IMR-90 (cell line): Measurements from ENCODE around the gene PAAF1. TPM values are rescaled to one million over a fixed set of nuclear protein-coding genes. Genes with fewer than 3 reads are reported as not detected.
A peak's percentile ranks its signal among the peaks of the same experiment; 100 is the strongest.

Source experiments
- ATAC-seq: fragments of 200-7000 bp; cut with Tn5 transposase; 2 replicates; pipeline ENCODE4 v1.9.1; 2020; ENCODE audit warnings: low read depth, mild to moderate bottlenecking, moderate library complexity
- BruUV-seq: library from RNA; stranded (reverse); fragments of 400-500 nt; replicated peaks from 2 replicates; lab custom pipeline; 2021; lab: Mats Ljungman, UMichigan
- CTCF ChIA-PET: fragments of 300-600 bp; formaldehyde crosslinking; extraction: SDS; loops from one replicate; lab custom pipeline; 2021; ENCODE audit warnings: antibody characterized with exemption; lab: Yijun Ruan, JAX
- POLR2A ChIA-PET: fragments of 300-600 bp; sonication (Branson Sonifier 250); formaldehyde crosslinking; loops from one replicate; lab custom pipeline; 2022; ENCODE audit warnings: antibody characterized with exemption; ENCODE audit not compliant: unreplicated experiment; lab: Charles Lee
- DNase-seq: peaks from one replicate; pipeline ENCODE4 v3.0.0; 2013
- H2AFZ ChIP-seq: replicated peaks from 2 replicates; pipeline ENCODE3; 2013; ENCODE audit warnings: low read length, mild to moderate bottlenecking; ENCODE audit not compliant: poor library complexity
- H2AK5ac ChIP-seq: 2 replicates; pipeline ENCODE4 v1.6.1; 2013; ENCODE audit warnings: low read depth, low read length, inconsistent platforms
- H2AK9ac ChIP-seq: replicated peaks from 2 replicates; pipeline ENCODE3; 2013; ENCODE audit warnings: mild to moderate bottlenecking, low read depth, low read length, moderate library complexity; ENCODE audit not compliant: poor library complexity
- H2BK120ac ChIP-seq: 2 replicates; pipeline ENCODE4 v1.6.1; 2013; ENCODE audit warnings: low read depth, low read length, inconsistent platforms
- H2BK15ac ChIP-seq: 3 replicates; pipeline ENCODE4 v1.6.1; 2013; ENCODE audit warnings: low read depth, low read length, inconsistent platforms
- H2BK20ac ChIP-seq: 2 replicates; pipeline ENCODE4 v1.6.1; 2013; ENCODE audit warnings: low read depth, mild to moderate bottlenecking, inconsistent platforms, low read length, moderate library complexity
- H2BK5ac ChIP-seq: 2 replicates; pipeline ENCODE4 v1.6.1; 2013; ENCODE audit warnings: mild to moderate bottlenecking, low read depth, low read length, inconsistent platforms; ENCODE audit not compliant: poor library complexity, severe bottlenecking
- H3K14ac ChIP-seq: replicated peaks from 2 replicates; pipeline ENCODE4 v1.6.1; 2013; ENCODE audit warnings: low read depth, low read length, inconsistent platforms
- H3K18ac ChIP-seq: 2 replicates; pipeline ENCODE4 v1.6.1; 2013; ENCODE audit warnings: low read depth, low read length, control low read depth
- H3K23ac ChIP-seq: 2 replicates; pipeline ENCODE4 v1.6.1; 2013; ENCODE audit warnings: low read depth, low read length, inconsistent platforms
- H3K27ac ChIP-seq: 2 replicates; pipeline ENCODE4 v1.5.1; 2013; ENCODE audit warnings: mild to moderate bottlenecking, control low read depth, low read length; ENCODE audit not compliant: insufficient read depth
- H3K27me3 ChIP-seq: 2 replicates; pipeline ENCODE4 v1.6.1; 2013; ENCODE audit warnings: low read length; ENCODE audit not compliant: control insufficient read depth, insufficient read depth
- H3K36me3 ChIP-seq: 2 replicates; pipeline ENCODE4 v1.6.1; 2013; ENCODE audit warnings: low read length, mixed read lengths; ENCODE audit not compliant: control insufficient read depth, insufficient read depth
- H3K4ac ChIP-seq: 2 replicates; pipeline ENCODE4 v1.6.1; 2013; ENCODE audit warnings: low read depth, low read length, inconsistent platforms
- H3K4me1 ChIP-seq: 2 replicates; pipeline ENCODE4 v1.6.1; 2013; ENCODE audit warnings: low read length, mixed read lengths; ENCODE audit not compliant: control insufficient read depth, insufficient read depth
- H3K4me2 ChIP-seq: 2 replicates; pipeline ENCODE4 v1.6.1; 2013; ENCODE audit warnings: low read depth, mild to moderate bottlenecking, control low read depth, low read length, moderate library complexity
- H3K4me3 ChIP-seq: 2 replicates; pipeline ENCODE4 v1.5.1; 2013; ENCODE audit warnings: low read depth, mild to moderate bottlenecking, control low read depth, low read length, moderate library complexity; ENCODE audit not compliant: insufficient read depth
- H3K56ac ChIP-seq: 2 replicates; pipeline ENCODE4 v1.6.1; 2013; ENCODE audit warnings: low read length, inconsistent platforms; ENCODE audit not compliant: insufficient read depth; ENCODE audit errors: extremely low read depth
- H3K79me1 ChIP-seq, 2 experiments: 2 replicates each; pipeline ENCODE4 v1.6.1; 2013; ENCODE audit warnings: low read length in 2 of 2, inconsistent platforms in 1 of 2, low read depth in 1 of 2
- H3K9ac ChIP-seq: 2 replicates; pipeline ENCODE4 v1.6.1; 2013; ENCODE audit warnings: low read depth, low read length, control low read depth
- H3K9me1 ChIP-seq: 2 replicates; pipeline ENCODE4 v1.6.1; 2013; ENCODE audit warnings: low read length, inconsistent platforms; ENCODE audit not compliant: insufficient read depth
- H3K9me3 ChIP-seq: 2 replicates; pipeline ENCODE4 v1.6.1; 2013; ENCODE audit warnings: low read length; ENCODE audit not compliant: control insufficient read depth, insufficient read depth
- H4K20me1 ChIP-seq: 2 replicates; pipeline ENCODE4 v1.6.1; 2013; ENCODE audit warnings: low read length, inconsistent platforms; ENCODE audit not compliant: insufficient read depth
- H4K5ac ChIP-seq: 2 replicates; pipeline ENCODE4 v1.6.1; 2013; ENCODE audit warnings: mild to moderate bottlenecking, low read depth, low read length, control low read depth
- H4K8ac ChIP-seq, 2 experiments: 2 replicates each; pipeline ENCODE4 v1.6.1; 2013; ENCODE audit warnings: low read depth in 2 of 2, low read length in 2 of 2, control low read depth in 1 of 2, inconsistent platforms in 1 of 2
- H4K91ac ChIP-seq: 2 replicates; pipeline ENCODE4 v1.6.1; 2013; ENCODE audit warnings: low read depth, low read length, inconsistent platforms; ENCODE audit not compliant: insufficient read depth
- BHLHE40 ChIP-seq: fragments of 150-350 bp; IDR thresholded peaks from 2 replicates; pipeline ENCODE4 v1.6.1; 2016; ENCODE audit warnings: mild to moderate bottlenecking, low read depth, low read length
- CHD1 ChIP-seq: IDR thresholded peaks from 2 replicates; pipeline ENCODE4 v1.6.1; 2012; ENCODE audit warnings: low read depth, low read length, improper control_type of control experiment
- MAFK ChIP-seq: IDR thresholded peaks from 2 replicates; pipeline ENCODE4 v1.6.1; 2012; ENCODE audit warnings: low read depth, low read length, improper control_type of control experiment
- RAD21 ChIP-seq: IDR thresholded peaks from 2 replicates; pipeline ENCODE4 v1.6.1; 2012; ENCODE audit warnings: low read length, improper control_type of control experiment
- WGBS, 2 experiments: methylation state at CpG; one replicate each; pipeline versions ENCODE4 v1.1.5 to v1.1.7; 2013; ENCODE audit warnings: missing lambda C conversion rate in 2 of 2; ENCODE audit not compliant: insufficient read length in 1 of 2; ENCODE audit errors: extremely low coverage in 2 of 2; 5-methylcytosine and 5-hydroxymethylcytosine counted together
- dilution Hi-C: fragments of 300-500 bp; cut with HindIII; formaldehyde crosslinking; loops from one replicate; pipeline ENCODE4 v1.14.3; 2018; ENCODE audit warnings: low sequenced_read_pairs; ENCODE audit not compliant: unreplicated experiment
- in situ Hi-C: fragments of 300-500 bp; cut with MboI; formaldehyde crosslinking; loops from 3 replicates; pipeline ENCODE4 v1.14.3; 2019; ENCODE audit warnings: low sequenced_read_pairs, inconsistent platforms, mixed read lengths
- intact Hi-C: fragments of 100-400 bp; cut with micrococcal nuclease; formaldehyde crosslinking; loops from 2 replicates; pipeline ENCODE4 v1.10.0; 2022
- polyA plus RNA-seq, 3 experiments: library from polyadenylated mRNA; depleted of rRNA; stranded (reverse); fragments of >200 nt; gene quantifications; 2 replicates each; pipeline ENCODE4 v1.2.3, GENCODE V29; 2012; ENCODE audit warnings: low replicate concordance in 1 of 3
- total RNA-seq: library from RNA; depleted of rRNA; stranded (reverse); fragments of >200 nt; gene quantifications from 2 replicates; pipeline ENCODE4 v1.2.3, GENCODE V29; 2012

PAAF1 gene
- total and polyA plus RNA-seq, 2 of the 4 experiments (the other 2 are of a cell fraction), result 15.1 to 16.4 TPM

DNA sequence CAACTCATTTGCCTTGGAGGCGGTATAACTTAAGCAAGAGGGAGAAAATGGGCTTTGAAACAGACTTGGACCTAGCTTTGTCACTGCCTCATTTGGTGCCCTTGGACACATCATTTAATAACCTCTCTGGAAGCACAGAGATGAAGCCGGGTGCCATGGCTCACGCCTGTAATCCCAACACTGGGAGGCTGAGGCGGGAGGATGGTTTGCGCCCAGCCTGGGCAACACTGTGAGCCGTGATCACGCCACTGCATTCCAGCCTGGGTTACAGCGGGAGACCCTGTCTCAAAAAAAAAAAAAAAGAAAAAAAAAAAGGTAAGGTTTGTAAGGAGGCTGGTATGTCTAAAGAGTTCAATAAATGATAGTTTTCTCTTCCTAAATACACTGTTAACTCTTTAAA is 959 bp upstream of the PAAF1 start:
- WGBS, 2 experiments, result 10% methylated on average over 2 of the region's 8 CpGs; no CpG with 5 or more reads in 1 of the 2 experiments
- Histone ChIP-seq H2AK9ac (no peak overlapping the region), H3K4me2 (peak overlapping the region; percentile 97), H2AK5ac (peak overlapping the region; percentile 78), H4K5ac (peak overlapping the region; percentile 79; the same call in 1 of the 2 replicates), H3K56ac (no peak overlapping the region), H3K18ac (no peak overlapping the region), H2AFZ (no peak overlapping the region), H3K36me3 (peaks cover 13% of the 10 kb centered on the region), H3K14ac (peak overlapping the region; percentile 20; the same call in 1 of the 2 replicates), H3K4ac (0 out of 2 replicates have a peak overlapping the region, but pooled peaks have one; percentile 18), H3K9me1 (peaks cover 3% of the 10 kb centered on the region; the same call in 1 of the 2 replicates), H3K4me3 (peak overlapping the region; percentile 97), H2BK120ac (no peak overlapping the region), H4K20me1 (no peaks in the 10 kb centered on the region), H3K9me3 (no peaks in the 10 kb centered on the region), H2BK5ac (peak overlapping the region; percentile 91), H3K23ac (no peak overlapping the region; the same call in 1 of the 2 replicates), H3K27ac (peak overlapping the region; percentile 4; the same call in 1 of the 2 replicates), H2BK15ac (no peak overlapping the region), H3K27me3 (no peaks in the 10 kb centered on the region), H3K4me1 (peaks cover 5% of the 10 kb centered on the region), H2BK20ac (no peak overlapping the region), H4K8ac (peak overlapping the region; percentile 92 to 93; a peak in 1 of 4 replicates), H3K9ac (peak overlapping the region; percentile 99), H4K91ac (peak overlapping the region; percentile 9; the same call in 1 of the 2 replicates), H3K79me1 (peaks cover 33 to 55% of the 10 kb centered on the region in 2 experiments)
- CTCF ChIA-PET, result no interaction called here
- TF ChIP-seq CHD1, result no peak
- TF ChIP-seq RAD21, result no peak
- no peak for TF ChIP-seq MAFK
- TF ChIP-seq BHLHE40, result no peak
- in situ Hi-C loops, result no loop called here
- intact Hi-C loops, result loop anchor here (1.0 to 5.0 kb wide), 2 partner anchors 89 to 116 kb away; partner anchors contain the start of gene MRPL48
- DNase-seq, result no peak
- BruUV-seq, result no TSS peak
- ATAC-seq, result no peak
- POLR2A ChIA-PET, result no interaction called here
- dilution Hi-C loops, result no loop called here
